Left forelimb (tissue), 1 donor: ENCODE measurements around the gene CRYZL1.

Source experiments
- DNase-seq: peaks from one replicate; pipeline ENCODE4 v3.0.0-alpha.2; 2018; ENCODE audit warnings: low spot score

CRYZL1 gene

DNA sequence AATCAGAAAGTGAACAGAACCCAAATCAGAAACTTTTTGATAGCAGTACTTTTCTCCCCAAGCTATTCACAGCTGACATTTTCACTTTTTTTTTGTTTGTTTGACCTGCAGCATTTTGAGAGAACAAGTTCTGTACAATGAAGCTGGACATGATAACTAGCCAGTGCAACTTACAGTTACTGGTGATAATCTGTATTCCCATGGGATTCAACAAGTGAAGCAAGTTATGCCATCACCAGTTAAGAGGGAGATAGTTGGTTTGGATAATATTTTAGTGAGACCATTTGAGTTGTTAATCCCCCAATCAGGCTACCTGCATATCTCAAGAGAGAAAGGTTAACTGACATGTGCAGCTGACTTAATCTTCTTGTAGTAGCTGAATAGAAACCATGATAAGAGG is 80.6 kb downstream of the CRYZL1 start:
- no peak for DNase-seq

DNA sequence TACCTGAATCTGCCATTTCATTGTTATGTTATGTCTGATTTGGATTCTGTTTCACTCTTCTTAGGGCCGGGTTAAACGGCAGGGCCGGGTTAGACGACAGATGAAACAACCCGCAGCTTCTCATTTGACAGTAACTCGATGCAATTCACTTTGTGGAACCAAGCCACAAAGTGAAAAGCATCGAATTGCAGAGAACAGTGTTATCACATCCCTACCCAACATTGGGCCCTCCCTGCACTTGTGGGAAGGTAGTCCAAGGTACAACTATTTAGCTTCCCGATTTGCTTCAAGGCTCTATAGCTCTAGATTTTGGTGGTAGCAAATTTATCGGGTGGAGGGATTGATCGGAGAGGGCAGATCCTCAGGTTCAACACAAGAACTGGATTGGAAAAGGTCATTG is 81.7 kb downstream of the CRYZL1 start:
- DNase-seq: no peak

GRCh38 chr21:33558777-33559421 is 82.6 kb downstream of the CRYZL1 start:
- DNase-seq: no peak

DNA sequence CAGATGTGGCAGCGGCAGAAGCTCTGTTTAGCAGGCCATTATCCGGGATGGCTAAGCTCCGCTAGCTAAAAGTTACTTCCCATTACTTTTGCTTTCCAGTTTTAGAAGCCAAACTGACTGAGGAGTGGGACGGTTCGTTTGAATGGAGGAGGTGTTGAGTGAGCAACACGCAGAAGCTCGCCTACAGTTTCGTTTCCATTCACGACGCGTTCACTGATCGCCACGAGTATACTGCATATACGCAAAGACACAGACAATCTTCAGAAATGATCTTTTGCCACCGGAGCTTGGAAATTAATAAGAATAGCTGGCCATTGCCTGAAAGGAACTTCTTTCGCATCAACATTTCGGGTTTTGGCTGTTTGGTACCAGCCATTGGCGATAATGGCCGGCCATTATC is 84.1 kb downstream of the CRYZL1 start:
- no peak for DNase-seq

- no peak for DNase-seq
These were observed 86.6 kb downstream of the CRYZL1 start for GRCh38 chr21:33554982-33555344.

DNA sequence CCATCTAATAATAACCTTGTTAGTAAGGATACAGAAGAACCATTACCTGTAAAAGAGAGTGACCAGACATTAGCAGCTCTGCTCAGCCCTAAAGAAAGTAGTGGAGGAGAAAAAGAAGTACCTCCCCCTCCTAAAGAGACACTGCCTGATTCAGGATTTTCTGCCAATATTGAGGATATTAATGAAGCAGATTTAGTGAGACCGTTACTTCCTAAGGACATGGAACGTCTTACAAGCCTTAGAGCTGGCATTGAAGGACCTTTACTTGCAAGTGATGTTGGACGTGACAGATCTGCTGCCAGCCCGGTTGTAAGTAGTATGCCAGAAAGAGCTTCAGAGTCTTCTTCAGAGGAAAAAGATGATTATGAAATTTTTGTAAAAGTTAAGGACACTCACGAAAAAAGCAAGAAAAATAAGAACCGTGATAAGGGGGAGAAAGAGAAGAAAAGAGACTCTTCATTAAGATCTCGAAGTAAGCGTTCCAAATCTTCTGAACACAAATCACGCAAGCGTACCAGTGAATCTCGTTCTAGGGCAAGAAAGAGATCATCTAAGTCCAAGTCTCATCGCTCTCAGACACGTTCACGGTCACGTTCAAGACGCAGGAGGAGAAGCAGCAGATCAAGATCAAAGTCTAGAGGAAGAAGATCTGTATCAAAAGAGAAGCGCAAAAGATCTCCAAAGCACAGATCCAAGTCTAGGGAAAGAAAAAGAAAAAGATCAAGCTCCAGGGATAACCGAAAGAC is 87.1 kb downstream of the CRYZL1 start:
- no peak for DNase-seq

GRCh38 chr21:33552999-33553598 is 88.4 kb downstream of the CRYZL1 start:
- DNase-seq: no peak

- DNase-seq: no peak
These were observed 89.2 kb downstream of the CRYZL1 start for GRCh38 chr21:33552093-33552998.

DNA sequence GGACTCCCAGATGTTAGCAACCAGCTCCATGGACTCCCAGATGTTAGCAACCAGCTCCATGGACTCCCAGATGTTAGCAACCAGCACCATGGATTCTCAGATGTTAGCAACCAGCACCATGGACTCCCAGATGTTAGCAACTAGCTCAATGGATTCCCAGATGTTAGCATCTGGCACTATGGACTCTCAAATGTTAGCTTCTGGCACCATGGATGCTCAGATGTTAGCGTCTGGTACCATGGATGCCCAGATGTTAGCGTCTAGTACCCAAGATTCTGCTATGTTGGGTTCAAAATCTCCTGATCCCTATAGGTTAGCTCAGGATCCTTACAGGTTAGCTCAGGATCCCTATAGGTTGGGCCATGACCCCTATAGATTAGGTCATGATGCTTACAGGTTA is 89.9 kb downstream of the CRYZL1 start:
- DNase-seq: no peak

GRCh38 chr21:33550772-33551660 is 90.5 kb downstream of the CRYZL1 start:
- no peak for DNase-seq

DNA sequence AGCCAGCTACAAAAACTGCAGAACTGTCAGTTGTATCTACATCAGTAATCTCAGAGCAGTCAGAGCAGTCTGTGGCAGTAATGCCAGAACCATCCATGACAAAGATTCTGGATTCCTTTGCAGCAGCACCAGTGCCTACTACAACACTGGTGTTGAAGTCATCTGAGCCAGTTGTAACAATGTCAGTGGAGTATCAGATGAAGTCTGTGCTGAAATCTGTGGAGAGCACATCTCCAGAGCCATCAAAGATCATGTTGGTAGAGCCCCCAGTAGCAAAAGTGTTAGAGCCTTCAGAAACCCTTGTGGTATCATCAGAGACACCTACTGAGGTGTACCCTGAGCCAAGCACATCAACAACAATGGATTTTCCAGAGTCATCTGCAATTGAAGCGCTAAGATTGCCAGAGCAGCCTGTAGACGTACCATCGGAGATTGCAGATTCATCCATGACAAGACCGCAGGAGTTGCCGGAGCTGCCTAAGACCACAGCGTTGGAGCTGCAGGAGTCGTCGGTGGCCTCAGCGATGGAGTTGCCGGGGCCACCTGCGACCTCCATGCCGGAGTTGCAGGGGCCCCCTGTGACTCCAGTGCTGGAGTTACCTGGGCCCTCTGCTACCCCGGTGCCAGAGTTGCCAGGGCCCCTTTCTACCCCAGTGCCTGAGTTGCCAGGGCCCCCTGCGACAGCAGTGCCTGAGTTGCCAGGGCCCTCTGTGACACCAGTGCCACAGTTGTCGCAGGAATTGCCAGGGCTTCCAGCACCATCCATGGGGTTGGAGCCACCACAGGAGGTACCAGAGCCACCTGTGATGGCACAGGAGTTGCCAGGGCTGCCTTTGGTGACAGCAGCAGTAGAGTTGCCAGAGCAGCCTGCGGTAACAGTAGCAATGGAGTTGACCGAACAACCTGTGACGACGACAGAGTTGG is 91.4 kb downstream of the CRYZL1 start:
- DNase-seq: no peak

GRCh38 chr21:33546086-33546485 is 95.5 kb downstream of the CRYZL1 start:
- DNase-seq: no peak

GRCh38 chr21:33544451-33545195 is 96.9 kb downstream of the CRYZL1 start:
- DNase-seq: no peak

- DNase-seq: no peak
These were observed 97.9 kb downstream of the CRYZL1 start for GRCh38 chr21:33543505-33544129.

DNA sequence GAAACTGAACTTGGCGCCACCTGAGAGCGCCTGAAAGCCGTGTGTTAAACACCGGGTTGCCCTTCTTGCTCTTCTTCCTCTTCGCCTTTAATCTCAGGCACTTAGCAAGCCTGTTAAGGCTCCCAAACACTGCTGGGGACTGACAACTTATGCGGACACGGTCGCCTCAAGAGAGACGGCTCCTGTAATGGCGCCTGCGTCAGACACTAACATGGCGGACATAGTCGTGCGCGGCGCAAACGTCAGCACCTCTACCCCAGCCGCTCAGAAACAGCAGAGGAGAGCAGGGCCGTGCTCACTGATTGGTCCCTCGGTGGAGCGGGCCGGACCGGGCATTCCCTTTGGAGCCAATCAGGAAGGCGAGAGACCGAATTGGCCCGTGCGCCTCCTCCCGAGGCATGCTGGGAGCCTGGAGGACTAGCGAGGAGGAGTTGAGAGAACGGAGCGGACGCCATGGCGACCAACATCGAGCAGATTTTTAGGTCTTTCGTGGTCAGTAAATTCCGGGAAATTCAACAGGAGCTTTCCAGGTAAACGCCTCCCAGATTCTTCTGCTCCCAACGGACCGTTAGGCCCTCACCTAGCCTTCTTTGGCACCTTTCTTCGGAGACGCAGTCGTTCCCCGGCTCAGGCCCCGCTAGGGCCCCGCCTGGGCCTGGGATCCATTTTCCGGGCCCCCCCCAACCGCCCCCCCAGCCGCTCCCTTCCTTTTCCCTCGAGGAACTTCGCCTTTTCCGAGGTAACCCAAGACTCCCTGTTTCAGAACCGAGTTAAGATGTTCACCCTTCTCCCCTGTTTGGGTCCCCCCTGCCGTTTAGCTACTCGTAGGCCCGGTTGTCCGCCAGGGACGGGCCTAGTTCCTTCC is 98.7 kb downstream of the CRYZL1 start, which contains the start of gene SON:
Gene SON, plus strand, starts transcription at position 399 of the 865 bp plus-strand sequence. Its CDS starts 55 bp downstream, at position 454.
- DNase-seq: peak; percentile 98

- peak; percentile 90 for DNase-seq
These were observed 99.5 kb downstream of the CRYZL1 start, which contains the start of gene GART for GRCh38 chr21:33541756-33542639. TSS of gene GART (minus strand) at chr21:33542117. CDS start at chr21:33539315, 2,802 bp downstream.
